HEK293 (cell line): ENCODE data around the gene ZNF775.

Source experiments
- CTCF ChIA-PET: fragments of 350-600 bp; formaldehyde crosslinking; extraction: SDS; loops from one replicate; lab custom pipeline; 2021; ENCODE audit warnings: antibody characterized with exemption; lab: Yijun Ruan, JAX
- POLR2A ChIA-PET: fragments of 300-600 bp; formaldehyde crosslinking; extraction: SDS; loops from one replicate; lab custom pipeline; 2020; ENCODE audit warnings: antibody characterized with exemption, inconsistent platforms; lab: Yijun Ruan, JAX
- H3K27ac ChIP-seq: fragments of 200-500 bp; sonication (Bioruptor generic); 2 replicates; pipeline ENCODE4 v1.5.1; 2014; ENCODE audit warnings: low read depth, low read length, control low read depth, inconsistent platforms; ENCODE audit errors: extremely low read depth
- H3K36me3 ChIP-seq, 2 experiments: fragments of 200-500 bp in 1 of 2; sonication (Bioruptor generic) in 1 of 2; 1 replicate in 1 of 2; 2 replicates in 1 of 2; pipeline ENCODE4 v1.5.1; 2014 to 2017; ENCODE audit warnings: inconsistent platforms in 2 of 2, low read length in 2 of 2; ENCODE audit not compliant: control insufficient read depth in 2 of 2, insufficient read depth in 1 of 2
- H3K4me1 ChIP-seq: fragments of 200-500 bp; sonication (Bioruptor generic); 2 replicates; pipeline ENCODE4 v1.5.1; 2014; ENCODE audit warnings: mild to moderate bottlenecking, low read length, inconsistent platforms; ENCODE audit not compliant: control insufficient read depth, insufficient read depth
- H3K4me3 ChIP-seq: 2 replicates; pipeline ENCODE4 v1.5.1; 2011; ENCODE audit warnings: low read depth, mild to moderate bottlenecking, control low read depth, low read length, moderate library complexity
- H3K9me3 ChIP-seq: fragments of 200-500 bp; sonication (Bioruptor generic); 2 replicates; pipeline ENCODE4 v1.5.1; 2014; ENCODE audit warnings: low read depth, low read length, inconsistent platforms; ENCODE audit not compliant: control insufficient read depth, insufficient read depth
- HIC1 ChIP-seq: fragments of 450-650 bp; formaldehyde crosslinking; IDR thresholded peaks from 2 replicates; pipeline ENCODE4 v1.5.1; 2016; ENCODE audit warnings: missing biosample characterization, missing genetic modification characterization
- PRDM1 ChIP-seq: fragments of 450-650 bp; formaldehyde crosslinking; IDR thresholded peaks from 2 replicates; pipeline ENCODE4; 2016; ENCODE audit warnings: missing biosample characterization, missing genetic modification characterization
- SETDB1 ChIP-seq: IDR thresholded peaks from one replicate; pipeline ENCODE4 v1.6.1; 2017; ENCODE audit warnings: mild to moderate bottlenecking, low read length, moderate library complexity, mixed read lengths; ENCODE audit not compliant: insufficient read length
- ZBTB26 ChIP-seq: fragments of 450-650 bp; formaldehyde crosslinking; optimal IDR thresholded peaks from 2 replicates; pipeline ENCODE3; 2016; ENCODE audit warnings: missing biosample characterization, mild to moderate bottlenecking, missing genetic modification characterization
- ZFP41 ChIP-seq: fragments of 450-650 bp; formaldehyde crosslinking; IDR thresholded peaks from 2 replicates; pipeline ENCODE4 v1.5.1; 2016; ENCODE audit warnings: missing biosample characterization, missing genetic modification characterization, borderline replicate concordance
- ZNF214 ChIP-seq: fragments of 450-650 bp; formaldehyde crosslinking; IDR thresholded peaks from 2 replicates; pipeline ENCODE4 v1.5.1; 2017; ENCODE audit warnings: missing biosample characterization, mild to moderate bottlenecking, missing genetic modification characterization, borderline replicate concordance
- ZNF521 ChIP-seq: fragments of 450-650 bp; formaldehyde crosslinking; IDR thresholded peaks from 2 replicates; pipeline ENCODE4 v1.5.1; 2017; ENCODE audit warnings: missing biosample characterization, mild to moderate bottlenecking, missing genetic modification characterization
- ZNF544 ChIP-seq: fragments of 450-650 bp; formaldehyde crosslinking; IDR thresholded peaks from 2 replicates; pipeline ENCODE4 v1.5.0; 2017; ENCODE audit warnings: missing biosample characterization, missing genetic modification characterization
- ZNF549 ChIP-seq: fragments of 450-650 bp; IDR thresholded peaks from 2 replicates; pipeline ENCODE4 v1.5.1; 2018; ENCODE audit warnings: missing biosample characterization, missing genetic modification characterization, mild to moderate bottlenecking, inconsistent platforms, moderate library complexity
- ZNF623 ChIP-seq: fragments of 450-650 bp; formaldehyde crosslinking; IDR thresholded peaks from 2 replicates; pipeline ENCODE4 v1.5.1; 2016; ENCODE audit warnings: missing biosample characterization, missing genetic modification characterization
- ZNF768 ChIP-seq: fragments of 450-650 bp; formaldehyde crosslinking; IDR thresholded peaks from 2 replicates; pipeline ENCODE4 v1.5.1; 2018; ENCODE audit warnings: missing biosample characterization, mild to moderate bottlenecking, missing genetic modification characterization
- ZSCAN23 ChIP-seq: fragments of 450-650 bp; formaldehyde crosslinking; IDR thresholded peaks from 2 replicates; pipeline ENCODE4 v1.5.1; 2016; ENCODE audit warnings: missing biosample characterization, missing genetic modification characterization
- ZSCAN5A ChIP-seq: fragments of 450-650 bp; formaldehyde crosslinking; IDR thresholded peaks from 2 replicates; pipeline ENCODE4 v1.5.1; 2016; ENCODE audit warnings: missing biosample characterization, missing genetic modification characterization
- TF ChIP-seq, protein P1 (sequence below): fragments of 450-650 bp; formaldehyde crosslinking; IDR thresholded peaks from 2 replicates; pipeline ENCODE4 v1.5.1; 2016; ENCODE audit warnings: missing biosample characterization, missing genetic modification characterization
- TF ChIP-seq, protein P2 (sequence below): fragments of 450-650 bp; formaldehyde crosslinking; IDR thresholded peaks from 2 replicates; pipeline ENCODE4 v1.5.1; 2016; ENCODE audit warnings: missing biosample characterization, missing genetic modification characterization
- TF ChIP-seq, protein P3 (sequence below): fragments of 450-650 bp; formaldehyde crosslinking; IDR thresholded peaks from 2 replicates; pipeline ENCODE4 v1.5.1; 2016; ENCODE audit warnings: missing biosample characterization, missing genetic modification characterization
- TF ChIP-seq, protein P4 (sequence below): fragments of 450-650 bp; formaldehyde crosslinking; IDR thresholded peaks from 2 replicates; pipeline ENCODE4 v1.5.1; 2017; ENCODE audit warnings: missing biosample characterization, missing genetic modification characterization

Gene ZNF775

GRCh38 chr7:150370612-150371071 is 8.5 kb upstream of the ZNF775 start:
- Histone ChIP-seq H3K4me1 (no peaks in the 10 kb centered on the region), H3K27ac (no peak overlapping the region), H3K4me3 (no peak overlapping the region), H3K36me3 (peaks cover 0 to 52% of the 10 kb centered on the region in 2 experiments; a peak in 1 of 3 replicates), H3K9me3 (no peaks in the 10 kb centered on the region)
- TF ChIP-seq PRDM1 (no peak), ZNF544 (tag by site-specific recombination) (no peak), ZNF623 (0 out of 2 replicates have a peak, but pooled peaks have one; percentile 42), ZSCAN5A (tag by site-specific recombination) (no peak), ZNF521 (tag by site-specific recombination) (no peak)
- TF ChIP-seq, protein P1, sequence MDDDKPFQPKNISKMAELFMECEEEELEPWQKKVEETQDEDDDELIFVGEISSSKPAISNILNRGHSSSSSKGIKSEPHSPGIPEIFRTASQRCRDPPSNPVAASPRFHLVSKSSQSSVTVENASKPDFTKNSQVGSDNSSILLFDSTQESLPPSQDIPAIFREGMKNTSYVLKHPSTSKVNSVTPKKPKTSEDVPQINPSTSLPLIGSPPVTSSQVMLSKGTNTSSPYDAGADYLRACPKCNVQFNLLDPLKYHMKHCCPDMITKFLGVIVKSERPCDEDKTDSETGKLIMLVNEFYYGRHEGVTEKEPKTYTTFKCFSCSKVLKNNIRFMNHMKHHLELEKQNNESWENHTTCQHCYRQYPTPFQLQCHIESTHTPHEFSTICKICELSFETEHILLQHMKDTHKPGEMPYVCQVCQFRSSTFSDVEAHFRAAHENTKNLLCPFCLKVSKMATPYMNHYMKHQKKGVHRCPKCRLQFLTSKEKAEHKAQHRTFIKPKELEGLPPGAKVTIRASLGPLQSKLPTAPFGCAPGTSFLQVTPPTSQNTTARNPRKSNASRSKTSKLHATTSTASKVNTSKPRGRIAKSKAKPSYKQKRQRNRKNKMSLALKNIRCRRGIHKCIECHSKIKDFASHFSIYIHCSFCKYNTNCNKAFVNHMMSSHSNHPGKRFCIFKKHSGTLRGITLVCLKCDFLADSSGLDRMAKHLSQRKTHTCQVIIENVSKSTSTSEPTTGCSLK, result no peak
- CTCF ChIA-PET, result interaction anchor here (0.6 to 0.8 kb wide), 3 partner anchors 15 to 533 kb away, joined by 3 read pairs; partner anchors contain the start of gene ZNF862
- POLR2A ChIA-PET, result interaction anchor here (0.6 to 1.5 kb wide), 2 partner anchors 13 to 31 kb away, joined by 3 to 4 read pairs; no protein-coding TSS in a partner anchor

DNA sequence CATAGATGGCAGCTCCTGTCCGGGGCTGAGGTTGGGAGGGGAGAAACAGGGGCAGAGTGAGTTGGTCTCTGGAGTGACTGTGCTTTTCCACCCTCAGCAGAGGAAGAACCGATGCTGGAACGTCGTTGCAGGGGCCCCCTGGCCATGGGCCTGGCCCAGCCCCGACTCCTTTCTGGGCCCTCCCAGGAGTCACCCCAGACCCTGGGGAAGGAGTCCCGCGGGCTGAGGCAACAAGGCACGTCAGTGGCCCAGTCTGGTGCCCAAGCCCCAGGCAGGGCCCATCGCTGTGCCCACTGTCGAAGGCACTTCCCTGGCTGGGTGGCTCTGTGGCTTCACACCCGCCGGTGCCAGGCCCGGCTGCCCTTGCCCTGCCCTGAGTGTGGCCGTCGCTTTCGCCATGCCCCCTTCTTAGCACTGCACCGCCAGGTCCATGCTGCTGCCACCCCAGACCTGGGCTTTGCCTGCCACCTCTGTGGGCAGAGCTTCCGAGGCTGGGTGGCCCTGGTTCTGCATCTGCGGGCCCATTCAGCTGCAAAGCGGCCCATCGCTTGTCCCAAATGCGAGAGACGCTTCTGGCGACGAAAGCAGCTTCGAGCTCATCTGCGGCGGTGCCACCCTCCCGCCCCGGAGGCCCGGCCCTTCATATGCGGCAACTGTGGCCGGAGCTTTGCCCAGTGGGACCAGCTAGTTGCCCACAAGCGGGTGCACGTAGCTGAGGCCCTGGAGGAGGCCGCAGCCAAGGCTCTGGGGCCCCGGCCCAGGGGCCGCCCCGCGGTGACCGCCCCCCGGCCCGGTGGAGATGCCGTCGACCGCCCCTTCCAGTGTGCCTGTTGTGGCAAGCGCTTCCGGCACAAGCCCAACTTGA is 7.8 kb upstream of the ZNF775 start:
- CTCF ChIA-PET, result interaction anchor here (0.6 to 0.8 kb wide), 3 partner anchors 47 to 648 kb away, joined by 3 to 4 read pairs (median 3); partner anchors contain the start of gene ZNF862
- no peak overlapping the region for H3K4me3 ChIP-seq
- H3K9me3 ChIP-seq, result no peaks in the 10 kb centered on the region
- no peaks in the 10 kb centered on the region for H3K4me1 ChIP-seq
- H3K36me3 ChIP-seq, result peaks cover 0 to 52% of the 10 kb centered on the region in 2 experiments; a peak in 1 of 3 replicates
- TF ChIP-seq, protein P2, sequence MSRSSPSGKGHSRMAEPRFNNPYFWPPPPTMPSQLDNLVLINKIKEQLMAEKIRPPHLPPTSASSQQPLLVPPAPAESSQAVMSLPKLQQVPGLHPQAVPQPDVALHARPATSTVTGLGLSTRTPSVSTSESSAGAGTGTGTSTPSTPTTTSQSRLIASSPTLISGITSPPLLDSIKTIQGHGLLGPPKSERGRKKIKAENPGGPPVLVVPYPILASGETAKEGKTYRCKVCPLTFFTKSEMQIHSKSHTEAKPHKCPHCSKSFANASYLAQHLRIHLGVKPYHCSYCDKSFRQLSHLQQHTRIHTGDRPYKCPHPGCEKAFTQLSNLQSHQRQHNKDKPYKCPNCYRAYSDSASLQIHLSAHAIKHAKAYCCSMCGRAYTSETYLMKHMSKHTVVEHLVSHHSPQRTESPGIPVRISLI (tag by site-specific recombination), result no peak
- TF ChIP-seq HIC1 (peak; percentile 59; the same call in 1 of the 2 replicates), ZNF768 (tag by site-specific recombination) (no peak)
- H3K27ac ChIP-seq, result no peak overlapping the region
- POLR2A ChIA-PET, result interaction anchor here (0.6 to 1.5 kb wide), 2 partner anchors 13 to 30 kb away, joined by 3 to 4 read pairs; no protein-coding TSS in a partner anchor

- H3K4me3 ChIP-seq, result no peak overlapping the region
- H3K9me3 ChIP-seq, result no peaks in the 10 kb centered on the region
- H3K4me1 ChIP-seq, result no peaks in the 10 kb centered on the region
- ChIA-PET POLR2A (no interaction called here), CTCF (interaction anchor here (0.6 kb wide), 1 partner anchor 647 kb away, joined by 4 read pairs; no protein-coding TSS in a partner anchor)
- H3K27ac ChIP-seq, result no peak overlapping the region
- peaks cover 0 to 52% of the 10 kb centered on the region in 2 experiments; a peak in 1 of 3 replicates for H3K36me3 ChIP-seq
- TF ChIP-seq, protein P3, sequence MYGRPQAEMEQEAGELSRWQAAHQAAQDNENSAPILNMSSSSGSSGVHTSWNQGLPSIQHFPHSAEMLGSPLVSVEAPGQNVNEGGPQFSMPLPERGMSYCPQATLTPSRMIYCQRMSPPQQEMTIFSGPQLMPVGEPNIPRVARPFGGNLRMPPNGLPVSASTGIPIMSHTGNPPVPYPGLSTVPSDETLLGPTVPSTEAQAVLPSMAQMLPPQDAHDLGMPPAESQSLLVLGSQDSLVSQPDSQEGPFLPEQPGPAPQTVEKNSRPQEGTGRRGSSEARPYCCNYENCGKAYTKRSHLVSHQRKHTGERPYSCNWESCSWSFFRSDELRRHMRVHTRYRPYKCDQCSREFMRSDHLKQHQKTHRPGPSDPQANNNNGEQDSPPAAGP (tag by site-specific recombination), result no peak
- TF ChIP-seq SETDB1, result no peak
- TF ChIP-seq ZSCAN23 (tag by site-specific recombination), result no peak
- TF ChIP-seq ZNF549 (tag by site-specific recombination), result no peak
- TF ChIP-seq, protein P4, sequence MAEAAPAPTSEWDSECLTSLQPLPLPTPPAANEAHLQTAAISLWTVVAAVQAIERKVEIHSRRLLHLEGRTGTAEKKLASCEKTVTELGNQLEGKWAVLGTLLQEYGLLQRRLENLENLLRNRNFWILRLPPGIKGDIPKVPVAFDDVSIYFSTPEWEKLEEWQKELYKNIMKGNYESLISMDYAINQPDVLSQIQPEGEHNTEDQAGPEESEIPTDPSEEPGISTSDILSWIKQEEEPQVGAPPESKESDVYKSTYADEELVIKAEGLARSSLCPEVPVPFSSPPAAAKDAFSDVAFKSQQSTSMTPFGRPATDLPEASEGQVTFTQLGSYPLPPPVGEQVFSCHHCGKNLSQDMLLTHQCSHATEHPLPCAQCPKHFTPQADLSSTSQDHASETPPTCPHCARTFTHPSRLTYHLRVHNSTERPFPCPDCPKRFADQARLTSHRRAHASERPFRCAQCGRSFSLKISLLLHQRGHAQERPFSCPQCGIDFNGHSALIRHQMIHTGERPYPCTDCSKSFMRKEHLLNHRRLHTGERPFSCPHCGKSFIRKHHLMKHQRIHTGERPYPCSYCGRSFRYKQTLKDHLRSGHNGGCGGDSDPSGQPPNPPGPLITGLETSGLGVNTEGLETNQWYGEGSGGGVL (tag by site-specific recombination), result no peak
- TF ChIP-seq ZFP41 (tag by site-specific recombination), result no peak
- no peak for TF ChIP-seq ZNF214 (tag by site-specific recombination)
- TF ChIP-seq ZBTB26 (tag by site-specific recombination), result no peak
Measured at GRCh38 chr7:150371996-150372270, 7.2 kb upstream of the ZNF775 start.
